Nephron (organoid): Measurements from ENCODE around the gene FOXR1.

Experiments
- H3K27ac Mint-ChIP-seq, 3 experiments: 2 replicates each; pipeline ENCODE4 v1.8.0; 2020; ENCODE audit warnings: mixed read lengths in 3 of 3, mild to moderate bottlenecking in 2 of 3, moderate library complexity in 1 of 3
- H3K27me3 Mint-ChIP-seq: 2 replicates; pipeline ENCODE4 v1.8.0; 2021; ENCODE audit warnings: low read depth, mild to moderate bottlenecking, moderate library complexity, mixed read lengths
- H3K36me3 Mint-ChIP-seq: 2 replicates; pipeline ENCODE4 v1.8.0; 2020; ENCODE audit warnings: low read depth, mixed read lengths
- H3K4me1 Mint-ChIP-seq: 2 replicates; pipeline ENCODE4 v1.8.0; 2020; ENCODE audit warnings: mixed read lengths
- H3K4me3 Mint-ChIP-seq, 3 experiments: 2 replicates each; pipeline ENCODE4 v1.8.0; 2020; ENCODE audit warnings: mild to moderate bottlenecking in 3 of 3, mixed read lengths in 3 of 3, moderate library complexity in 2 of 3
- H3K9me3 Mint-ChIP-seq: 2 replicates; pipeline ENCODE4 v1.8.0; 2020; ENCODE audit warnings: mixed read lengths
- CTCF ChIP-seq, 3 experiments: fragments of 200-600 bp; sonication (generic); IDR thresholded peaks; one replicate each; pipeline ENCODE4 v1.5.0; 2021; ENCODE audit warnings: antibody characterized with exemption in 3 of 3; ENCODE audit not compliant: unreplicated experiment in 3 of 3

The FOXR1 gene

GRCh38 chr11:119028346-119029068 lies 56.9 kb downstream of the FOXR1 start:
- H3K4me3 Mint-ChIP-seq: peak overlapping the region; percentile 84 to 87 (median 86)
- H3K36me3 Mint-ChIP-seq: peaks cover 36% of the 10 kb centered on the region
- peaks cover 24% of the 10 kb centered on the region for H3K4me1 Mint-ChIP-seq
- no peaks in the 10 kb centered on the region for H3K27me3 Mint-ChIP-seq
- TF ChIP-seq CTCF (IDR thresholded peaks at IDR 0.05; ENCODE audit: unreplicated experiment in 3 of 3): no peak
- H3K27ac Mint-ChIP-seq: peak overlapping the region; percentile 87 to 98 (median 92)
- H3K9me3 Mint-ChIP-seq: no peaks in the 10 kb centered on the region

- H3K9me3 Mint-ChIP-seq: no peaks in the 10 kb centered on the region
- H3K4me1 Mint-ChIP-seq: peaks cover 24% of the 10 kb centered on the region
- H3K4me3 Mint-ChIP-seq: peak overlapping the region; percentile 84 to 87 (median 86)
- no peaks in the 10 kb centered on the region for H3K27me3 Mint-ChIP-seq
- no peak for TF ChIP-seq CTCF (IDR thresholded peaks at IDR 0.05; ENCODE audit: unreplicated experiment in 3 of 3)
- peaks cover 32% of the 10 kb centered on the region for H3K36me3 Mint-ChIP-seq
- H3K27ac Mint-ChIP-seq: peak overlapping the region; percentile 87 to 98 (median 92)
These were observed 57.4 kb downstream of the FOXR1 start for GRCh38 chr11:119029069-119029339.

- Mint-ChIP-seq H3K9me3 (no peaks in the 10 kb centered on the region), H3K27me3 (no peaks in the 10 kb centered on the region), H3K27ac (peak overlapping the region; percentile 87 to 98 (median 92)), H3K36me3 (peaks cover 27% of the 10 kb centered on the region), H3K4me3 (peak overlapping the region; percentile 84 to 87 (median 86)), H3K4me1 (peaks cover 24% of the 10 kb centered on the region)
- TF ChIP-seq CTCF (IDR thresholded peaks at IDR 0.05; ENCODE audit: unreplicated experiment in 3 of 3): no peak
These were observed 57.9 kb downstream of the FOXR1 start for GRCh38 chr11:119029340-119030028.

DNA sequence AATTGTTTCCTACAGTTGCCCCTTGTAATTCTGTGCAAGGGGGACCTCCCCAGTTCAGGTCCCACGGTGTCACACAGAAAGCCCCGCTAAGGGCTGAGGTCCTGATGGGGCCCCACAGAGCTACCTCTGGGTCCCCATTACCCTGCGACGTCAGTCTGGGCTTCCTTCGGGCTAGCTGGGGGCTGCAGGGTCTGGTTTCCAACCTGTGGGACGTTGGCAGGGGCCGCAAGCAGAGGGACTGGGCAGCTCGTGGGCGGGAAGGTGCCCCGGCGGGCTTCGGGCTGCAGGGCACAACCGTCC lies 58.4 kb downstream of the FOXR1 start:
- no peak for TF ChIP-seq CTCF (IDR thresholded peaks at IDR 0.05; ENCODE audit: unreplicated experiment in 3 of 3)
- H3K36me3 Mint-ChIP-seq: peaks cover 22% of the 10 kb centered on the region
- H3K4me3 Mint-ChIP-seq: peak overlapping the region; percentile 84 to 87 (median 86)
- peaks cover 24% of the 10 kb centered on the region for H3K4me1 Mint-ChIP-seq
- H3K27ac Mint-ChIP-seq: peak overlapping the region; percentile 87 to 98 (median 92)
- no peaks in the 10 kb centered on the region for H3K27me3 Mint-ChIP-seq
- no peaks in the 10 kb centered on the region for H3K9me3 Mint-ChIP-seq

DNA sequence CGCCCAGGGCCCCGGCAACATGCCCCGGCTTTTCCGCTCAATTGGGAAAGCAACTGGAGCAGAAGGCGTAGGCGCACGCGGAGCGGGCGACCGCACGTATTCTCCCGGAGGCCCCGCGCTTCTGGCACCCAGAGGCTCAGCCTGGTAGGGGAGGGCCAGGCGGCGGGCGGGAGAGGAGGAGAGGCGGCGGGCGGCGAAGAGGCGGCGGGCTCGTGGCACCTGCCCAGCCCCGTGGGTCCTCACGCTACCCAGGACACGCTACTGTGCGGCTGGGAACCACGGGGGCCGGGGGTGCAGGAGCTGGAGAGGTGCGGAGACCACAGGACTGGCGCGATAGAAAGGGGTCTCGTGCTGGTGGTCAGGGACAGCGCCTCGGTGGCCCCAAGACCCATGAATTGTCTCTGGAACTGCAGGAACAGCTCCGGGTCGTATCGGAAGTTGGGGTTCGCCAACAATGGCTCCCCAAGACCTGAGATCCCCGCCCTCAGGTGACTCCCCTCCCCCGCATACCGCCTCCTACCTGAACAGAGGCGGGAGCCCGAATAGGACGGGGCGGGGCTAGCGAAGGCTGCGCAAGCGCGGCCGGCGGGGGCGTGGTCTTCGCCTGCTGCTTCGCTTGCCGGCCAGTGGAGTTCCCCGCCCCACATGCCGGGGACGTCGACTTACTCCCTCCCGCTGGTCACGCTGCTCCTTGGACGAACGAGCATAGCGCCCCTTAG lies 58.9 kb downstream of the FOXR1 start, which contains the start of gene SLC37A4:
SLC37A4 (minus strand) TSS at position 549 of the 719 bp plus-strand sequence.
- Mint-ChIP-seq H3K27ac (peak within 1 kb of the TSS; percentile 87 to 98 (median 92)), H3K27me3 (no peaks in the 10 kb centered on the region), H3K4me3 (peak within 1 kb of the TSS; percentile 84 to 87 (median 86)), H3K4me1 (peaks cover 24% of the 10 kb centered on the region), H3K36me3 (peaks cover 17% of the 10 kb centered on the region), H3K9me3 (no peaks in the 10 kb centered on the region)
- no peak for TF ChIP-seq CTCF (IDR thresholded peaks at IDR 0.05; ENCODE audit: unreplicated experiment in 3 of 3)
